Naive thymus-derived CD8-positive, alpha-beta T cell (primary cell): ENCODE results near the gene STT3B. TPM values are rescaled to one million over a fixed set of nuclear protein-coding genes. Genes with fewer than 3 reads are reported as not detected.
A peak's percentile ranks its signal among the peaks of the same experiment; 100 is the strongest.
"Not testable (repeated sequence)": the region's sequence is repeated elsewhere in the genome, so short reads cannot be mapped to it uniquely, and the experiment has no call there.

Experiments used
- ATAC-seq, 2 donors: fragments of 150-1000 bp; cut with Tn5 transposase in 1 of 2; sonication (Bioruptor Pico), chemical (Tn5 transposase) in 1 of 2; 1 replicate in 1 of 2; 2 replicates in 1 of 2; pipeline ENCODE4 v1.10.0; 2021; ENCODE audit warnings: mild to moderate bottlenecking in 2 of 2, moderate library complexity in 2 of 2
- POLR2A ChIA-PET: fragments of 350-600 bp; sonication (Branson Sonifier 250); formaldehyde crosslinking; loops from one replicate; lab custom pipeline; 2021; ENCODE audit warnings: antibody characterized with exemption; lab: Charles Lee
- DNase-seq, 10 donors: peaks; one replicate each; pipeline versions ENCODE4 v3.0.0 to v3.0.0-alpha.2; 2020 to 2022
- H3K27ac Mint-ChIP-seq, 10 donors: one replicate each; pipeline ENCODE4 v1.8.0; 2020 to 2022; ENCODE audit warnings: mild to moderate bottlenecking in 10 of 10, mixed read lengths in 10 of 10, moderate library complexity in 4 of 10, inconsistent platforms in 1 of 10
- H3K27me3 Mint-ChIP-seq, 5 donors: one replicate each; pipeline ENCODE4 v1.8.0; 2021 to 2022; ENCODE audit warnings: mixed read lengths in 5 of 5
- H3K36me3 Mint-ChIP-seq, 3 donors: one replicate each; pipeline ENCODE4 v1.8.0; 2020 to 2022; ENCODE audit warnings: mixed read lengths in 3 of 3, mild to moderate bottlenecking in 2 of 3, inconsistent platforms in 1 of 3
- H3K4me1 Mint-ChIP-seq, 4 donors: one replicate each; pipeline ENCODE4 v1.8.0; 2021 to 2022; ENCODE audit warnings: mixed read lengths in 4 of 4
- H3K4me3 Mint-ChIP-seq, 10 donors: one replicate each; pipeline ENCODE4 v1.8.0; 2020 to 2022; ENCODE audit warnings: mild to moderate bottlenecking in 10 of 10, mixed read lengths in 10 of 10, moderate library complexity in 6 of 10, inconsistent platforms in 1 of 10
- H3K9me3 Mint-ChIP-seq, 9 donors: one replicate each; pipeline ENCODE4 v1.8.0; 2020 to 2022; ENCODE audit warnings: mixed read lengths in 9 of 9, mild to moderate bottlenecking in 3 of 9, inconsistent platforms in 1 of 9, moderate library complexity in 1 of 9
- polyA plus RNA-seq, 3 donors: library from polyadenylated mRNA; unstranded; fragments of 300-500 nt; fragmentation: Illumina TruSeq; gene quantifications; one replicate each; pipeline ENCODE4 v1.2.3, GENCODE V29; 2021
- total RNA-seq, 8 experiments: library from RNA in 2 of 8; stranded (reverse) in 2 of 8; gene quantifications; one replicate each; pipeline ENCODE4 v1.2.3 and lab custom pipeline; 2021 to 2026

Gene STT3B
- total and polyA plus RNA-seq, 5 experiments from 2014 or later, result 85.1 to 108 (median 103) TPM

DNA sequence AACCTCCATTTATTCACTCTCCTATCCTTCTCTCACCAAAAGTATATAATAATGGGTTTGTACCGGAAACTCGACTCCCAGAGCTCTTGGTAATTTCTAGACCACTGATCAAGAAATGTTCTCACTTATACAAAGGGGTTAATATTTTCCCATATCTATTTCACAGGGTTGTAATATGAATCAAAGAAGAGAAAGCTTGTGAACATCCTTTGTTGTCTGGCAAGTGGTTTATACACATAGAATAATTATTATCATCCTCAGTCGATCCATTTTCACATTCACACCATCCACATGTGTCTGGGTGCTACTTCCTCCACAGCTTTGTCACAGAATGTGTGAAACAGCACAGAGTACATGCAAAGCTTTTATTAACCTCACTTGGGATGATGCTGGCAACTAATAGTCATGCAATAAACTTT, 29.9 kb upstream of the STT3B start:
- Mint-ChIP-seq H3K4me3 (no peak overlapping the region), H3K9me3 (no peaks in the 10 kb centered on the region), H3K36me3 (no peaks in the 10 kb centered on the region), H3K27ac (no peak overlapping the region), H3K27me3 (no peaks in the 10 kb centered on the region), H3K4me1 (peaks cover 13 to 29% (median 24%) of the 10 kb centered on the region in 4 donors)
- DNase-seq, result peak in 1 of 10 donors; percentile 26
- POLR2A ChIA-PET, result interaction anchor here (0.8 kb wide), 1 partner anchor 29 kb away, joined by 3 read pairs; no protein-coding TSS in a partner anchor
- no peak for ATAC-seq

DNA sequence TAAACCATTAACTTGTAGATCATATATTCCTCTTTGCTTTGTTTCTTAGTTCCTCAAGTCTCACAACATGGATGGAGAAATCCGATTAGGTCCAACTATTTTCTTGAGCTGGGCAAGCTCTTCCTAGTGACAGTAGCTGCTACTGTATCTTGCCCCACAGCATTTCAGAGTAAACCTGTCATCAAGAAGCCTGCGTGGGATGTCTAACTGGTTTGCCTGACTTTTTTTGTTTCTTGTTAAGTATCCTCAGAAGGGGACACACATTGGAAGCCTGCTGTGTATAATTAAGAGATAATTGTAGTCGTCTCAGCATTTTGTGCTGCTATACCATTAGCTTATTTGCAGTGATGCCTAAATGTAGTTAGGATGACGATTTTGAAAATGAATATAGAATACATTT, 29.3 kb upstream of the STT3B start:
- no peaks in the 10 kb centered on the region for H3K27me3 Mint-ChIP-seq
- no peaks in the 10 kb centered on the region for H3K36me3 Mint-ChIP-seq
- H3K27ac Mint-ChIP-seq, result no peak overlapping the region
- ATAC-seq, result no peak
- H3K4me1 Mint-ChIP-seq, result peaks cover 15 to 35% (median 29%) of the 10 kb centered on the region in 4 donors
- POLR2A ChIA-PET, result interaction anchor here (0.9 kb wide), 1 partner anchor 9 kb away, joined by 3 read pairs; no protein-coding TSS in a partner anchor
- no peak overlapping the region for H3K4me3 Mint-ChIP-seq
- DNase-seq, result no peak
- H3K9me3 Mint-ChIP-seq, result no peaks in the 10 kb centered on the region

DNA sequence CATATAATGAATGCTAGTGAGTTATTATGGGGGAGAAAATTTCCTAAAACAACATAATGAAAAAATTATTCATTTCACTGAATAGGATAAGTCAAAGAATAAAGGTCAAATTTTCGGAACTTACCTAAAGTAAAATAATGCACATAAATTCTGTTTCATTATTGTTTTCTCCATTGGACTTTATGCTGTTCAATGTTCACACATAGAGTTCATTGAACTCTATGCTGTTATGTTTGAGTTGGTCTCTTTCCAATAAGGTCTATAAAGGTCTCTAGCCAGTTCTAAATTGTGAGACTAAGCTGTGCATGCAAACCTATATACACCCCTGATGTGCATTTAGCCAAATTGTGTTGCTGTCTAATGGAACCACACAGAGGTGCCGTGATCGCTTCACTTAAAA, 28.5 kb upstream of the STT3B start:
- no peaks in the 10 kb centered on the region for H3K27me3 Mint-ChIP-seq
- no peak overlapping the region for H3K4me3 Mint-ChIP-seq
- H3K27ac Mint-ChIP-seq, result no peak overlapping the region
- POLR2A ChIA-PET, result interaction anchor here (0.9 kb wide), 2 partner anchors 10 to 41 kb away, joined by 3 read pairs; no protein-coding TSS in a partner anchor
- H3K9me3 Mint-ChIP-seq, result no peaks in the 10 kb centered on the region
- ATAC-seq (no peak), DNase-seq (no peak)
- peaks cover 20 to 43% (median 37%) of the 10 kb centered on the region in 4 donors for H3K4me1 Mint-ChIP-seq
- H3K36me3 Mint-ChIP-seq, result no peaks in the 10 kb centered on the region

DNA sequence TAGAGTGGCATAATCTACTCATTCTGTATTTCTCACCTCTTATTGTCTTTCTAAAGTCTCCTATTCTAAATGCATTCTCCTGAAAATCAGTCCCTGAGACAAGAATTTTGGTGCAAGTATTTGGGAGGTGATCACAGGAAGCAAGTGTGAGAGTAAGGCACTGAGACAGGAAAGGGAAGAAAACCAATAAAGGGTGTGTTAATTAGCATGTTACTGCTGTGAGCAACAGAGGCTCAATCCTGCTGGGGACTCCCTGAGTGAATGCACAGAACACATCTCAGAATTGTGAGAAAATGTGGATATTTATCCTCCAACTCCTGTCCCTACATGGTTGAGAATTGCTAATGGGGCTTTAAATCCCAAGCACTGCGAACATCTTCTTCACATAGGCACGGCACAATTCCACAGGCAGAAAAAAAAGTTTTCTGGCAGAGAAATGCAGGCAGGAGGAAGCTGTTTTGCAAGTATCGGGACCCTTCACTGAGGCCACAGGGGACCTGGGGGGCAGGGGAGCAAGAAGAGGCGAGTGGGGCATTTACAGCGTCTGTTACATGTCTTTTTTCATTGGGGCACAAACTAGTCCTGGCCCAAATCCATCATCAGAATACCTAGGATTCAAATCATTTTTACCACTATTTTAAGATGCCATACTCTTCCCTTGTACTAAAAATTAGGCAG, 27.2 kb upstream of the STT3B start:
- peak overlapping the region in 3 of 10 donors; percentile 4 to 40 (median 23) for H3K4me3 Mint-ChIP-seq
- peak overlapping the region in 5 of 10 donors; percentile 9 to 65 (median 57) for H3K27ac Mint-ChIP-seq
- H3K36me3 Mint-ChIP-seq, result no peaks in the 10 kb centered on the region
- POLR2A ChIA-PET, result interaction anchor here (0.6 to 0.8 kb wide), 5 partner anchors 10 to 91 kb away, joined by 3 read pairs; no protein-coding TSS in a partner anchor
- ATAC-seq, result no peak
- H3K27me3 Mint-ChIP-seq, result no peaks in the 10 kb centered on the region
- no peak for DNase-seq
- no peaks in the 10 kb centered on the region for H3K9me3 Mint-ChIP-seq
- peaks cover 25 to 48% (median 43%) of the 10 kb centered on the region in 4 donors for H3K4me1 Mint-ChIP-seq

DNA sequence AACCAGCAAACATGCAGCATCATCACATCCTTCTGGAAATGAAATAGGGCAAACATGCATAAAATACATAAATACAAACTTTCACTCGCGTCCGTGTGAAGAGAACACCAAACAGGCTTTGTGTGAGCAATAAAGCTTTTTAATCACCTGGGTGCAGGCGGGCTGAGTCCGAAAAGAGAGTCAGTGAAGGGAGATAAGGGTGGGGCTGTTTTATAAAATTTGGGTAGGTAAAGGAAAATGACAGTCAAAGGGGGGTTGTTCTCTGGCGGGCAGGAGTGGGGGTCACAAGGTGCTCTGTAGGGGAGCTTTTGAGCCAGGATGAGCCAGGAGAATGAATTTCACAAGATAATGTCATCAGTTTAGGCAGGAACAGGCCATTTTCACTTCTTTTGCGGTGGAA, 26.2 kb upstream of the STT3B start:
- H3K27me3 Mint-ChIP-seq, DNase-seq, POLR2A ChIA-PET, H3K36me3 Mint-ChIP-seq, H3K9me3 Mint-ChIP-seq, ATAC-seq: not testable (repeated sequence)
- H3K27ac Mint-ChIP-seq, result peak overlapping the region in 1 of 10 donors; percentile 13
- peaks cover 25 to 48% (median 43%) of the 10 kb centered on the region in 4 donors for H3K4me1 Mint-ChIP-seq
- peak overlapping the region in 1 of 10 donors; percentile 12 for H3K4me3 Mint-ChIP-seq

DNA sequence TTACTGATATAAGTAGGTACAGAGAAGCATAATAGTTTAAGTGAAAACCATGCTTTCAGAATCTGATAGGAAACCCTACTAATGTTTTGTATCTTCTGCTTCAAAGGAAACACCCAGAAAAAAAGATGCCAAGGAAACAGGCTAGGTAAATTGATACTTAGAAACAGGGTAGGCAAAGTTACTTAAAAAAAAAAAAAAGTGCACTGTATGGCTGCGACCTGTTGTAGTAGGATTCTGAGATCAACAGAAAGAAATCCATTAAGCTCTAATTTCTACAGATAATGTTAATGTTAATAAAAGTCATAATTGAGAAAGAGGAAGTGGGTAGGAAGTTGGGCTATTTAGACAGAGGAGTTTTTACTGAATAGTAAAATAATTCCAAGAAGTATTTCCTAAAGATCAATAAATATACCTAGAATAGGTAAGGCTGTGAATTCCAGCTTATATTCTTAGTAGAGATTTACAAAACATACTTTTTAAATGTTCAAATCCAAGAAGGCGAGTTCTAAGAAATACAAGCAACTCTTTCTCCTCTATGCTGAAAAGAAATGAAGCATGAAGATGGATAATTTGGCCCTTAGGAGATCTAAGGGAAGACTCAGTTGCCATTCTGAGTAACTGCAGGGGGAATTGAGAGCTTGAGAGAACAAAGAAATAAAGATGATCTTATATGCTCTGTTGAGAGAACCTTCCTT, 24.1 kb upstream of the STT3B start:
- ATAC-seq (no peak), DNase-seq (no peak)
- H3K27me3 Mint-ChIP-seq, result no peaks in the 10 kb centered on the region
- H3K27ac Mint-ChIP-seq, result peak overlapping the region in 6 of 10 donors; percentile 22 to 71 (median 58)
- H3K9me3 Mint-ChIP-seq, result peaks cover 0 to 5% (median 0%) of the 10 kb centered on the region in 9 donors
- H3K4me3 Mint-ChIP-seq, result peak overlapping the region in 4 of 10 donors; percentile 4 to 54 (median 28)
- POLR2A ChIA-PET, result interaction anchor here (1.2 kb wide), 1 partner anchor 24 kb away, joined by 5 read pairs; the partner anchor contains the start of gene STT3B
- H3K4me1 Mint-ChIP-seq, result peaks cover 25 to 46% (median 41%) of the 10 kb centered on the region in 4 donors
- H3K36me3 Mint-ChIP-seq, result no peaks in the 10 kb centered on the region

DNA sequence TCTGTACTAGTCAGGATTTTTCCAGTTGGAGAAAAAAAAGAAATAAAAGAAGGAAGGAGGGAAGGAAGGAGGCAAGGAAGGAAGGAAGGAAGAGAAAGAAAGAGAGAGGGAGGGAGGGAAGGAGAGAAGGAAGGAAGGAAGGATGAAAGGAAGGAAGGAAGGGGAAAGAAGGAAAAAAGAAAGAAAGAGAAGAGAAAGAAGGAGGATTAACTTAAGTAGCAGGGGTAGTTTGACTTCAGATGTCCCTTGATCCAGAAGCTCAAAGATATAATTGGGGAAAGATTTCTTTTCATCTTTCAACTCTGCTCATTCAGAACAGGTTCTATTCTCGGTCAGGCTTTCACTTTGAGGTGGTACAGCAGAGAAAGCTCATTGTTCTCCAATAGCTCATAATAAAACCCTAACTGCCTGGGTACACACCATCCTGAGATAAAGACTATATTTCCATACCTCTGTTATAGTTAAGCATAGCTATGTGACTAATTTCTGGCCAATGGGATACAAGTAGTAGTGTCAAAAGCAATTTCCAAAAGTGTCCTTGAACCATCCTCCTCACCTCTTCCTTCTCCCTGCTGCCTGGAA, 23.5 kb upstream of the STT3B start:
- peak overlapping the region in 2 of 10 donors; percentile 12 to 51 for H3K4me3 Mint-ChIP-seq
- POLR2A ChIA-PET, result interaction anchor here (1.2 kb wide), 1 partner anchor 24 kb away, joined by 5 read pairs; the partner anchor contains the start of gene STT3B
- H3K9me3 Mint-ChIP-seq, result peaks cover 0 to 5% (median 0%) of the 10 kb centered on the region in 9 donors
- no peaks in the 10 kb centered on the region for H3K36me3 Mint-ChIP-seq
- no peak for DNase-seq
- peaks cover 25 to 46% (median 41%) of the 10 kb centered on the region in 4 donors for H3K4me1 Mint-ChIP-seq
- H3K27me3 Mint-ChIP-seq, result no peaks in the 10 kb centered on the region
- no peak for ATAC-seq
- H3K27ac Mint-ChIP-seq, result peak overlapping the region in 6 of 10 donors; percentile 22 to 71 (median 58)

DNA sequence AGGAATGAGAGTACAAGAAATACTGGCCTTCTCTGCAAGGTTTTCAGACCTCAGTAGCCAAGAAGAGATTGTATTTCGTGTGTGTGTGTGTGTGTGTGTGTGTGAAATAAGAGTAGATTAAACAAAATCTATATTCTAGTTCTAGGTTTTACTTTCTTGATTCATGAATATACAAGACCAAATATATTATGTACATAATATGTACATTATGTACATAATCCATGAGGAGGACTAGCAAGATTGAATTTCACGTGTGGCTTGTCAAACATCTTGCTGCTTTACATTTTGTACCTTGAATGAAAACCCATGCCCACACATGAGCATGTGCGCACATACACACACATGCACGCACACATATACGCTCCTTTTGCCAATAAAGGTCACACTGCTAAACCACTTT, 18.2 kb upstream of the STT3B start:
- no peak for DNase-seq
- no peak for ATAC-seq
- POLR2A ChIA-PET, result no interaction called here
- Mint-ChIP-seq H3K36me3 (peaks cover 0 to 2% (median 0%) of the 10 kb centered on the region in 3 donors), H3K4me1 (peaks cover 2 to 3% (median 2%) of the 10 kb centered on the region in 4 donors), H3K27me3 (no peaks in the 10 kb centered on the region), H3K4me3 (no peak overlapping the region), H3K9me3 (peaks cover 0 to 5% (median 0%) of the 10 kb centered on the region in 9 donors), H3K27ac (peak overlapping the region in 1 of 10 donors; percentile 35)

DNA sequence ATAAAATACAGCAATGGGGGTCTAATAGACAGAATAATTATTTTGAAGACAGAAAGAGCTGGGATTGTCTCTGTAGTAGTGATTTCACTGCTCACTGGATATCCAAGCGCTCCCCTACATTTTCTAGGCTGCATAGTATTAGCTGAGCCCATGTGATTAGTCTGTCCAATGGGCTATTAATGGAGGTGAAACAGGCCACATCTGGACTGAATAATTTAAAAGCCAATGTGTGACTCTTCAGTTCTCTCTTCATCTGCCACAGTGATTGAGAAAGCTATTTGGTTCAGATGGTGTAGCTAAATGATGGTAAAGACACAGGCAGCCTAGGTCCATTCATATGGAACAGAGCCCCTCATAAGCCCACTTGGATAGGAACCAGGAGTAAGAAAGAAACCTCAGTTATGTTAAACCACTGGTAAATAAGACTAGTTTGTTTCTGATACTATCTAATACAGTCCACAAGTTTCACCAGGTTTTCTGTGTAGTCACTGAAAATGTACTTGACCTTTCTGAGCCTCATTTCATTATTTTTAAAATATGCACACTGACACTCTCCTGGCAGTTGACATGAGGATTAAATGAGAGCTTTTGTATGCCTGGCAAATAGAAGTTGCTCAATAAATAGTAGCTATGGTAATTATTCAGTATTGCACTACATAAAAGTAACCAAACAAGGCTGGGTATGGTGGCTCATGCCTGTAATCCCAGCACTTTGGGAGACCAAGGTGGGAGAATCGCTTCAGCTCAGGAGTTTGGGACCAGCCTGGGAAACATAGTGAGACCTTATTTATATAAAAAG, 17.0 kb upstream of the STT3B start:
- no peaks in the 10 kb centered on the region for H3K4me1 Mint-ChIP-seq
- POLR2A ChIA-PET, result interaction anchor here (0.5 to 2.0 kb wide), 4 partner anchors 8 to 108 kb away, joined by 3 to 11 read pairs (median 3); partner anchors contain the start of gene STT3B
- ATAC-seq, result no peak

DNA sequence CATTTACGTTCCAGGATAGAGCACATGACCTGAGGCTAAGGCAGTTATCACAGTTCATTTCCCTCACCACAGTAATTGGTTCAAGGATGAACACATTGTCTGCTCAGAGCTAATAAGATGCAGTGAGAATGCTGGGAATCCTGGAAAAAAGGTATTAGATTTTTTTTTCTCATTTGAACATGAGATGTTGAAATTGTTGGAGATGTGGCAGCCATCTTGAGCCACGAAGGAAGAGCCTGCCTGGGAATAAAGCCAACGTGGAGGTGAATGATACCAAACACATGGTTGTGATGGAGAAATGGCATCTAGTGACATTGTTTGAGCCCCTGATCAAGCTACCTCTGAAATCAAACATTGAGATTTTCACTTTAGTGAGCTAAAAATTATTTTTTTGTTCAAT, 16.0 kb upstream of the STT3B start:
- peaks cover 0 to 4% (median 0%) of the 10 kb centered on the region in 9 donors for H3K9me3 Mint-ChIP-seq
- DNase-seq (no peak), ATAC-seq (no peak)
- POLR2A ChIA-PET, result interaction anchor here (0.6 to 2.0 kb wide), 4 partner anchors 15 to 1893 kb away, joined by 3 to 11 read pairs (median 4); partner anchors contain the start of gene STT3B
- peaks cover under 1 to 7% (median 4%) of the 10 kb centered on the region in 4 donors for H3K4me1 Mint-ChIP-seq
- H3K4me3 Mint-ChIP-seq, result no peak overlapping the region
- no peaks in the 10 kb centered on the region for H3K27me3 Mint-ChIP-seq
- H3K36me3 Mint-ChIP-seq, result peaks cover 0 to 2% (median 0%) of the 10 kb centered on the region in 3 donors
- H3K27ac Mint-ChIP-seq, result no peak overlapping the region

More for the DNA sequence above, 17.0 kb upstream of the STT3B start:
- Mint-ChIP-seq H3K4me3 (no peak overlapping the region), H3K27me3 (no peaks in the 10 kb centered on the region), H3K27ac (no peak overlapping the region), H3K36me3 (peaks cover 0 to 2% (median 0%) of the 10 kb centered on the region in 3 donors), H3K9me3 (peaks cover 0 to 5% (median 0%) of the 10 kb centered on the region in 9 donors)
- DNase-seq, result no peak

DNA sequence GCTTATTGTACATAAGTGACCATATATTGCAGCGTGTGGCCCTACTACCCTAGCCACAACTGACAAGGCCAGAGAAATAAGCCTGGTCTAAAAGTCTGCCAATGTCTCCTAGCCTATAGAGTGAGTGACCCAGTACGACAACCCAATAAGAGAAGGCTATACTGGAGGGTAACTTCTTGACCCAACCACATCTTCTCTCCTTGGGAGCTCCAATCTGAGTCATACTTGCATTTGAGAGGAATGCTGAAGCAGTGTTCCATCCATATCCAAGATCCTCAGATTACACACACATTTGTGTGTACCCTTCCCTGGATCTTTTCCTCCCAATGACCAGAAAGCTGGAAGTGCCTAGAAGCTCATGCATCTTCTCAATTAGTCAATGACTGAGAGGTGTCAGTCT, 11.3 kb upstream of the STT3B start:
- DNase-seq, result no peak
- peak overlapping the region in 2 of 10 donors; percentile 14 to 79 for H3K27ac Mint-ChIP-seq
- H3K36me3 Mint-ChIP-seq, result peaks cover 0 to 2% (median 0%) of the 10 kb centered on the region in 3 donors
- POLR2A ChIA-PET, result interaction anchor here (0.7 to 2.9 kb wide), 2 partner anchors 11 to 61 kb away, joined by 3 to 33 read pairs; partner anchors contain the start of gene STT3B
- H3K9me3 Mint-ChIP-seq, result peaks cover 0 to 2% (median 0%) of the 10 kb centered on the region in 9 donors
- ATAC-seq, result no peak
- peaks cover 7 to 20% (median 14%) of the 10 kb centered on the region in 4 donors for H3K4me1 Mint-ChIP-seq
- H3K4me3 Mint-ChIP-seq, result no peak overlapping the region
- H3K27me3 Mint-ChIP-seq, result no peaks in the 10 kb centered on the region
